CD4-positive, alpha-beta T cell (primary cell): ENCODE data around the gene FILIP1L. TPM values are rescaled to one million over a fixed set of nuclear protein-coding genes. Genes with fewer than 3 reads are reported as not detected.

Experiments
- ATAC-seq: fragments of 200-7000 bp; cut with Tn5 transposase; one replicate; pipeline ENCODE4 v1.10.0; 2022; ENCODE audit warnings: mild to moderate bottlenecking; ENCODE audit not compliant: poor library complexity
- CTCF ChIA-PET: fragments of 350-600 bp; sonication (Branson Sonifier 250); formaldehyde crosslinking; loops from one replicate; lab custom pipeline; 2021; ENCODE audit warnings: antibody characterized with exemption, inconsistent platforms; lab: Charles Lee
- POLR2A ChIA-PET: fragments of 350-600 bp; sonication (Branson Sonifier 250); formaldehyde crosslinking; loops from one replicate; lab custom pipeline; 2021; ENCODE audit warnings: antibody characterized with exemption, inconsistent platforms; lab: Charles Lee
- DNase-seq, 14 experiments: peaks; one replicate each; pipeline ENCODE4 v3.0.0-alpha.2; 2013 to 2020; ENCODE audit warnings: mixed read lengths in 2 of 14
- H3K27ac ChIP-seq, 2 donors: one replicate each; pipeline versions ENCODE4 v1.5.1 to v1.7.0; 2013; ENCODE audit warnings: low read length in 2 of 2, low read depth in 1 of 2, mild to moderate bottlenecking in 1 of 2
- H3K27me3 ChIP-seq, 2 experiments: 1 replicate in 1 of 2; 2 replicates in 1 of 2; pipeline versions ENCODE4 v1.6.1 to v1.7.0; 2013; ENCODE audit warnings: low read length in 2 of 2, control low read depth in 1 of 2, mild to moderate bottlenecking in 1 of 2, moderate library complexity in 1 of 2; ENCODE audit not compliant: insufficient read depth in 2 of 2, control insufficient read depth in 1 of 2
- H3K36me3 ChIP-seq: one replicate; pipeline ENCODE4 v1.6.1; 2013; ENCODE audit warnings: low read length, control low read depth; ENCODE audit not compliant: insufficient read depth
- H3K4me1 ChIP-seq: one replicate; pipeline ENCODE4 v1.6.1; 2013; ENCODE audit warnings: low read length, control low read depth; ENCODE audit not compliant: insufficient read depth
- H3K4me3 ChIP-seq: one replicate; pipeline ENCODE4 v1.5.1; 2013; ENCODE audit warnings: mild to moderate bottlenecking, low read length, moderate library complexity
- H3K9me3 ChIP-seq, 2 experiments: 1 replicate in 1 of 2; 2 replicates in 1 of 2; pipeline versions ENCODE4 v1.6.1 to v1.7.0; 2013; ENCODE audit warnings: low read length in 2 of 2, mild to moderate bottlenecking in 2 of 2, control low read depth in 1 of 2, moderate library complexity in 1 of 2; ENCODE audit not compliant: control insufficient read depth in 1 of 2, insufficient read depth in 1 of 2
- H3K27ac Mint-ChIP-seq: one replicate; pipeline ENCODE4 v1.8.0; 2020; ENCODE audit warnings: mixed read lengths
- H3K27me3 Mint-ChIP-seq: one replicate; pipeline ENCODE4 v1.8.0; 2021; ENCODE audit warnings: mixed read lengths
- H3K36me3 Mint-ChIP-seq: one replicate; pipeline ENCODE4 v1.8.0; 2021; ENCODE audit warnings: low read depth, mixed read lengths
- H3K4me1 Mint-ChIP-seq: one replicate; pipeline ENCODE4 v1.8.0; 2021; ENCODE audit warnings: low read depth, mixed read lengths
- H3K4me3 Mint-ChIP-seq: one replicate; pipeline ENCODE4 v1.8.0; 2020; ENCODE audit warnings: mild to moderate bottlenecking, mixed read lengths
- H3K9me3 Mint-ChIP-seq: one replicate; pipeline ENCODE4 v1.8.0; 2020; ENCODE audit warnings: mixed read lengths
- CTCF ChIP-seq: fragments of 200-600 bp; IDR thresholded peaks from one replicate; pipeline ENCODE4 v1.8.0; 2022; ENCODE audit warnings: antibody characterized with exemption, mild to moderate bottlenecking
- intact Hi-C, 2 experiments: fragments of 100-400 bp; cut with DNase I in 1 of 2; cut with micrococcal nuclease in 1 of 2; formaldehyde crosslinking; loops; one replicate each; pipeline versions ENCODE4 v1.15.1 to v1.9.0; 2023 to 2025; cut with DNase I, micrococcal nuclease
- total RNA-seq, 174 experiments: library from RNA in 2 of 174; stranded (reverse) in 2 of 174; gene quantifications; one replicate each; pipeline ENCODE4 v1.2.3 and lab custom pipeline; 2021 to 2026

FILIP1L gene
- total RNA-seq, 2 experiments from 2014 or later: 0.08 to 0.28 TPM

GRCh38 chr3:99878005-99878404 lies 236.3 kb downstream of the FILIP1L start:
- peak overlapping the region; percentile 6 for H3K27ac Mint-ChIP-seq
- Histone ChIP-seq H3K4me3 (no peak overlapping the region), H3K4me1 (peaks cover 5% of the 10 kb centered on the region), H3K27me3 (no peaks in the 10 kb centered on the region), H3K27ac (no peak overlapping the region), H3K9me3 (no peaks in the 10 kb centered on the region), H3K36me3 (no peaks in the 10 kb centered on the region)
- TF ChIP-seq CTCF: no peak
- intact Hi-C loops: loop anchor here in 1 of 2 experiments (5.0 kb wide), 1 partner anchor 61 kb away; the partner anchor contains the start of gene CMSS1
- ChIA-PET POLR2A (no interaction called here), CTCF (interaction anchor here (1.4 kb wide), 1 partner anchor 13 kb away, joined by 3 read pairs; no protein-coding TSS in a partner anchor)
- H3K4me1 Mint-ChIP-seq: peaks cover 27% of the 10 kb centered on the region
- DNase-seq: peak in 2 of 14 experiments; percentile 30 to 42
- no peak for ATAC-seq
- no peaks in the 10 kb centered on the region for H3K27me3 Mint-ChIP-seq
- peak overlapping the region; percentile 31 for H3K4me3 Mint-ChIP-seq
- no peaks in the 10 kb centered on the region for H3K9me3 Mint-ChIP-seq
- H3K36me3 Mint-ChIP-seq: no peaks in the 10 kb centered on the region

DNA sequence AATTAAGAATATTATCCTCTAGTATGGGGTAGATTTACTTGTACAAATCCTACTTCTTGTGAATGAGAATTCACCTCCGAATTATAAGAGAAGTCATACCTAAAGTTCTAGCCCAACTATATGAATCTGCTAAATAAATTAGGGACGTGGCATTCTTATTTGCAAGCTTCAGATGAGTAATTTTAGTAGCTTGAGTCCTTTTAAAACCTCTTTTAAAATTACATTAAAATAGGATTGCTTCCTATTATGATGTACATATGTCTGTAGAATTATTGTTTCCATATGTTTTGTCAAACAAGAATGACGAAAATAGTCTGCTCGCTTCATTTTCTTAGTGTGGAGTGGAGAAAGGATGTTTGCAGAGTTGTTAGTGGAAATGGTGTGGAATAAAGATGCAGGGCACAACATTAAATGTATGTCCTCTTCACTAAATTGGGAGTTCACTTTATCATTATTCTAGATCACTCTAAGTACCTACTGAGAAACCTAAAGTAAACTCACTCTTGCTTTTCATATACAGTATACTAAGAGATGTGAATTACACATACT lies 237.2 kb downstream of the FILIP1L start:
- Mint-ChIP-seq H3K36me3 (no peaks in the 10 kb centered on the region), H3K27ac (peak overlapping the region; percentile 6), H3K9me3 (no peaks in the 10 kb centered on the region), H3K4me3 (peak overlapping the region; percentile 62), H3K4me1 (peaks cover 32% of the 10 kb centered on the region), H3K27me3 (no peaks in the 10 kb centered on the region)
- no peak for DNase-seq
- no peak for ATAC-seq
- TF ChIP-seq CTCF: no peak
- ChIA-PET POLR2A (no interaction called here), CTCF (interaction anchor here (1.4 kb wide), 1 partner anchor 14 kb away, joined by 3 read pairs; no protein-coding TSS in a partner anchor)
- intact Hi-C loops: loop anchor here in 1 of 2 experiments (5.0 kb wide), 1 partner anchor 60 kb away; the partner anchor contains the start of gene CMSS1
- H3K27me3 ChIP-seq: no peaks in the 10 kb centered on the region
- no peaks in the 10 kb centered on the region for H3K36me3 ChIP-seq
- H3K4me1 ChIP-seq: peaks cover 5% of the 10 kb centered on the region
- no peaks in the 10 kb centered on the region for H3K9me3 ChIP-seq
- no peak overlapping the region for H3K4me3 ChIP-seq
- H3K27ac ChIP-seq: no peak overlapping the region

GRCh38 chr3:99875929-99876841 lies 238.1 kb downstream of the FILIP1L start:
- TF ChIP-seq CTCF: no peak
- Mint-ChIP-seq H3K4me3 (peak overlapping the region; percentile 83), H3K4me1 (peaks cover 32% of the 10 kb centered on the region), H3K9me3 (no peaks in the 10 kb centered on the region), H3K27me3 (no peaks in the 10 kb centered on the region), H3K36me3 (no peaks in the 10 kb centered on the region), H3K27ac (peak overlapping the region; percentile 64)
- ChIA-PET POLR2A (interaction anchor here (0.8 to 1.2 kb wide), 3 partner anchors 58 to 526 kb away, joined by 3 to 4 read pairs (median 4); partner anchors contain the start of genes CMSS1 and TBC1D23), CTCF (interaction anchor here (1.1 to 1.3 kb wide), 2 partner anchors 16 to 68 kb away, joined by 3 read pairs; no protein-coding TSS in a partner anchor)
- intact Hi-C loops: loop anchor here in 1 of 2 experiments (5.0 kb wide), 1 partner anchor 59 kb away; the partner anchor contains the start of gene CMSS1
- Histone ChIP-seq H3K4me3 (peak overlapping the region; percentile 61), H3K27ac (no peak overlapping the region), H3K36me3 (no peaks in the 10 kb centered on the region), H3K9me3 (no peaks in the 10 kb centered on the region), H3K4me1 (peaks cover 5% of the 10 kb centered on the region), H3K27me3 (no peaks in the 10 kb centered on the region)
- DNase-seq (peak; percentile 38 to 86 (median 57)), ATAC-seq (peak; percentile 95)
